AG04450 (cell line): ENCODE measurements around the gene ALG12. TPM values are rescaled to one million over a fixed set of nuclear protein-coding genes. Genes with fewer than 3 reads are reported as not detected.

ENCODE experiments used
- CTCF ChIA-PET: fragments of 300-600, 350-600 bp; formaldehyde crosslinking; extraction: SDS; loops from one replicate; lab custom pipeline; 2022; ENCODE audit warnings: antibody characterized with exemption, inconsistent platforms; lab: Charles Lee
- POLR2A ChIA-PET: fragments of 350-600 bp; formaldehyde crosslinking; extraction: SDS; loops from one replicate; lab custom pipeline; 2021; ENCODE audit warnings: antibody characterized with exemption, inconsistent platforms; lab: Yijun Ruan, JAX
- DNase-seq: peaks from one replicate; pipeline ENCODE4 v3.0.0-alpha.2; 2011; ENCODE audit warnings: low read depth, low spot score
- H3K27ac ChIP-seq: one replicate; pipeline ENCODE4 v1.5.1; 2012; ENCODE audit warnings: low read depth, low read length, control low read depth
- H3K27me3 ChIP-seq: one replicate; pipeline ENCODE4 v1.6.0; 2012; ENCODE audit warnings: low read length; ENCODE audit not compliant: control insufficient read depth, insufficient read depth
- H3K4me3 ChIP-seq: 2 replicates; pipeline ENCODE4 v1.5.1; 2011; ENCODE audit warnings: mild to moderate bottlenecking, low read depth, low read length, control low read depth
- H3K9me3 ChIP-seq: 2 replicates; pipeline ENCODE4 v1.5.1; 2012; ENCODE audit warnings: low read length; ENCODE audit not compliant: control insufficient read depth, insufficient read depth
- CTCF ChIP-seq: IDR thresholded peaks from 2 replicates; pipeline ENCODE4 v1.5.1; 2011; ENCODE audit warnings: low read depth, low read length, control low read depth, inconsistent platforms
- polyA plus RNA-seq: library from polyadenylated mRNA; depleted of rRNA; stranded (reverse); fragments of >200 nt; gene quantifications from 2 replicates; pipeline ENCODE4 v1.2.3, GENCODE V29; 2011

ALG12 gene
- polyA plus RNA-seq, 1 experiment = 5.6 TPM

- Histone ChIP-seq H3K4me3 (peak overlapping the region; percentile 22; the same call in 1 of the 2 replicates), H3K9me3 (no peaks in the 10 kb centered on the region; the same call in 1 of the 2 replicates), H3K27me3 (no peaks in the 10 kb centered on the region), H3K27ac (peak overlapping the region; percentile 39)
- peak; percentile 24 for DNase-seq
- ChIA-PET POLR2A (interaction anchor here (0.6 to 2.1 kb wide), 5 partner anchors 16 to 249 kb away, joined by 3 to 20 read pairs (median 4); partner anchors contain the start of gene PIM3), CTCF (interaction anchor here (0.6 to 1.3 kb wide), 2 partner anchors 57 to 94 kb away, joined by 4 read pairs; no protein-coding TSS in a partner anchor)
- TF ChIP-seq CTCF = no peak
These were observed 18.1 kb upstream of the ALG12 start for GRCh38 chr22:49936018-49936972.

- ChIA-PET POLR2A (interaction anchor here (1.5 to 2.1 kb wide), 2 partner anchors 16 to 26 kb away, joined by 18 to 20 read pairs; partner anchors contain the start of gene PIM3), CTCF (interaction anchor here (1.3 kb wide), 1 partner anchor 95 kb away, joined by 4 read pairs; no protein-coding TSS in a partner anchor)
- Histone ChIP-seq H3K27ac (no peak overlapping the region), H3K9me3 (no peaks in the 10 kb centered on the region; the same call in 1 of the 2 replicates), H3K4me3 (peak overlapping the region; percentile 42), H3K27me3 (no peaks in the 10 kb centered on the region)
- DNase-seq = no peak
- TF ChIP-seq CTCF = no peak
These were observed 17.3 kb upstream of the ALG12 start for GRCh38 chr22:49935561-49935960.

- ChIA-PET POLR2A (no interaction called here), CTCF (no interaction called here)
- DNase-seq = no peak
- H3K27me3 ChIP-seq = no peaks in the 10 kb centered on the region
- no peak overlapping the region for H3K27ac ChIP-seq
- H3K4me3 ChIP-seq = peak overlapping the region; percentile 42
- TF ChIP-seq CTCF = no peak
- H3K9me3 ChIP-seq = no peaks in the 10 kb centered on the region; the same call in 1 of the 2 replicates
These were observed 16.8 kb upstream of the ALG12 start for GRCh38 chr22:49934891-49935557.

- Histone ChIP-seq H3K9me3 (no peaks in the 10 kb centered on the region; the same call in 1 of the 2 replicates), H3K27ac (no peak overlapping the region), H3K4me3 (peak overlapping the region; percentile 40), H3K27me3 (no peaks in the 10 kb centered on the region)
- TF ChIP-seq CTCF = no peak
- DNase-seq = no peak
- ChIA-PET POLR2A (interaction anchor here (0.5 kb wide), 1 partner anchor 68 kb away, joined by 3 read pairs; no protein-coding TSS in a partner anchor), CTCF (no interaction called here)
These were observed 16.1 kb upstream of the ALG12 start for GRCh38 chr22:49934160-49934890.
